RWPE1 (cell line): ENCODE data around the gene RNASE11.

Experiments
- CTCF ChIA-PET: fragments of 350-600 bp; sonication (Branson Sonifier 250); formaldehyde crosslinking; extraction: SDS; loops from one replicate; lab custom pipeline; 2021; lab: Yijun Ruan, JAX
- POLR2A ChIA-PET: fragments of 400-600 bp; formaldehyde crosslinking; extraction: SDS; loops from one replicate; lab custom pipeline; 2020; ENCODE audit warnings: antibody characterized with exemption; ENCODE audit not compliant: low non-redundant PET; lab: Yijun Ruan, JAX
- DNase-seq: peaks from one replicate; pipeline ENCODE4 v3.0.0; 2012; ENCODE audit warnings: low spot score
- H3K27ac ChIP-seq: fragments of 450-650 bp; 2 replicates; pipeline ENCODE4 v1.5.1; 2017
- TF ChIP-seq, protein P1 (sequence below): fragments of 450-650 bp; conservative IDR thresholded peaks from 2 replicates; pipeline ENCODE4 v1.5.1; 2017; ENCODE audit warnings: low read depth, mild to moderate bottlenecking

The RNASE11 gene

DNA sequence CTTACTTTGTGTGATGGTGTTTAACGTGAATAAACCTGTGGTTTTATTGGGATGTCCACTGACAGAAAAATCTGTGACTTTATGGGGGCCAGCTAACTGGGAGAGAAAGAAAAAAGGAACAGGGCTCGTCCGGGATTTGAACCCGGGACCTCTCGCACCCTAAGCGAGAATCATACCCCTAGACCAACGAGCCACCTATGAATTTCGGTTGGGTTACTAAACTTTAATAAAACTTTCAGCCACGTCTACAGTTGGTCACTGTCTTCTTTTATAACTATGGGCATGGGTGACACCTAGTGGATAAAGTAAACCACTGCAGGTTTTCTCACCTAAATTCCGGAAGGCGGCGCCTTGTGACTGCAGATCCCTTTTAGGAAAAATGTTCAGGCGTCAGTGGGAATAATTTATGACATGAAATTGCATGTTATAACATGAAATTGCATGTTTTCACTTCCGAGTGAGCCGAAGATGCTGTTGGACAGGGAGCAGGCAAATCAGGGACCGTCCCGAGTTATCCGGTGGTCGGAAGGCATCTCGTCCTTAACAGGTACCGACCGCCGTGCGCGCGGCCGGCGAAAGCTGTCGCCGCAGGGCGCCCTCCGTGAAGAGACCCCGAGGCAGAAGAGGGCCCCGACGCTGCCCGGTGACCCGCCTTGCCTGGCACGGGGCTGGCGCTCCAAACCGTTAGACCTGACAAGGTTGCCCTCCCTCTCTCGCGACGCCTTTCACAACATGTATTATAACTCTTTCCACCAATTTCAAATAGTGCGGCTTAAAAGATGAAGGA, 21.6 kb upstream of the RNASE11 start:
- DNase-seq, result peak; percentile 76
- TF ChIP-seq, protein P1, sequence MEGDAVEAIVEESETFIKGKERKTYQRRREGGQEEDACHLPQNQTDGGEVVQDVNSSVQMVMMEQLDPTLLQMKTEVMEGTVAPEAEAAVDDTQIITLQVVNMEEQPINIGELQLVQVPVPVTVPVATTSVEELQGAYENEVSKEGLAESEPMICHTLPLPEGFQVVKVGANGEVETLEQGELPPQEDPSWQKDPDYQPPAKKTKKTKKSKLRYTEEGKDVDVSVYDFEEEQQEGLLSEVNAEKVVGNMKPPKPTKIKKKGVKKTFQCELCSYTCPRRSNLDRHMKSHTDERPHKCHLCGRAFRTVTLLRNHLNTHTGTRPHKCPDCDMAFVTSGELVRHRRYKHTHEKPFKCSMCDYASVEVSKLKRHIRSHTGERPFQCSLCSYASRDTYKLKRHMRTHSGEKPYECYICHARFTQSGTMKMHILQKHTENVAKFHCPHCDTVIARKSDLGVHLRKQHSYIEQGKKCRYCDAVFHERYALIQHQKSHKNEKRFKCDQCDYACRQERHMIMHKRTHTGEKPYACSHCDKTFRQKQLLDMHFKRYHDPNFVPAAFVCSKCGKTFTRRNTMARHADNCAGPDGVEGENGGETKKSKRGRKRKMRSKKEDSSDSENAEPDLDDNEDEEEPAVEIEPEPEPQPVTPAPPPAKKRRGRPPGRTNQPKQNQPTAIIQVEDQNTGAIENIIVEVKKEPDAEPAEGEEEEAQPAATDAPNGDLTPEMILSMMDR, result peak; percentile 88
- POLR2A ChIA-PET, result no interaction called here
- peak overlapping the region; percentile 72 for H3K27ac ChIP-seq
- CTCF ChIA-PET, result interaction anchor here (0.6 to 1.6 kb wide), 13 partner anchors 9 to 281 kb away, joined by 3 to 6 read pairs (median 3); partner anchors contain the start of gene TEP1

DNA sequence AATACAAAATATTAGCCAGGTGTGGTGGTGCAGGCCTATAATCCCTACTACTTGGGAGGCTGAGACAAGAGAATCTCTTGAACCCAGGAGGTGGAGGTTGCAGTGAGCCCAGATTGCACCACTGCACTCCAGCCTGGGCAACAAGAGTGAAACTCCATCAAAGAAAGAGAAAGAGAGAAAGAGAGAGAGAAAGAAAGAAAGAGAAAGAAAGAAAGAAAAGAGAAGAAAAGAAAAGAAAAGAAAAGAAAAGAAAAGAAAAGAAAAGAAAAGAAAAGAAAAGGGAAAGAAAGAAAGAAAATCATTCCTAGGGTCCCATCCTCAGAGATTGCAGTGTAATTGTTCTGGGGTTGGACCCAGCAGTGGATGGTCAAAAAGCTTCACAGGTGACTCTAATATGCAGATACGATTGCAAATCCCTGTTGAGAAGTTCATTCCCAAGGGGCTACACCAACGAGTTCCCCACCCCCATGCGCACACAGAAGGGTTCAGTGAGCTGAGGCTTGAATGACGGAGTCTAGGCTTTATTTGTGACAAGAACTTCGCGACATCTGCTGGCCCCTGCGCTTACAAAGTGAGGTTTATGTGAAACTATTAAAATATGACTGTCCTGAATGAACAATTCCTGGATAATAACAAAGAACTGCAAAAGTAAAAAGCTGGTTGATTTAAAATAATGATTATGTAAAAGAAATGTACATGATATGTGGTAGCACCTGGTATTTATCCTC, 20.7 kb upstream of the RNASE11 start:
- DNase-seq, result no peak
- POLR2A ChIA-PET, result no interaction called here
- CTCF ChIA-PET, result interaction anchor here (0.6 to 1.6 kb wide), 7 partner anchors 8 to 537 kb away, joined by 3 to 5 read pairs (median 3); partner anchors contain the start of gene TEP1
- no peak overlapping the region for H3K27ac ChIP-seq
- TF ChIP-seq, protein P1, result no peak

DNA sequence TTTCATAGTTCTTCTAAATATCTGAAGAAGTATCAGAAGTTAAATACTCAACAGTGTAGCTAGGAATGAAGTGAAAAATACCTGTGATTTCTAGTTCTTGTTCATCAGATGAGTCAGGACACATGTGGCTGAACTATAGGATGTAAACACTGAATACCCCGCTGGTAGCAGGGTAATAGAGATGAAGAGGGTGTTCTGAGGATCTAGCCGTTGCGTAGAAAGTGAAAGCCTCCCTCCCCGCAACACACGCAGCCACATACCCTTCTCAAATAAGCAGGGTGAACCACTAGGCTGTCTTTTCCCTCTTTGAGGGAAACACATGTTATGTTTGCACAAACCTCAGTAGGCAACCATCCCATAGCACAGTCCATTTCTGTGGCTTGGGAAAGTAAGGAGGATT, 19.8 kb upstream of the RNASE11 start:
- TF ChIP-seq, protein P1, result no peak
- POLR2A ChIA-PET, result interaction anchor here (0.5 kb wide), 1 partner anchor 685 kb away, joined by 5 read pairs; no protein-coding TSS in a partner anchor

DNA sequence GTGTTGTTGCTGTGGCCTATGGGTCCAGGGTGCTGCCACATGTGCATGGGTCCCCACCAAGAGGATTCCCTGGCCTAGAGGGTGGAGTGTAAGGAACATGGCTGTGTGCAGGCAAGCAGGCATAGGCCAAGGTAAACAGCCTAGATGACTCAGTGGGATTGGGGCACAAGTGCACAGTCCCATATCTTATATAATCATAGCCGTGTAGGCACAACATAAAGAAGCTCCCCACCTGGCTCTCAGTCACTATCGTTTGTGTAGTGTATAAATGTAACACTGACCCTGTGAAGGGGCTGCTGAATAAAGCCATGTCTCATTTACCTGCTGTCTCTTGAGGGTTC, 19.1 kb upstream of the RNASE11 start:
- no peak for DNase-seq
- POLR2A ChIA-PET, result no interaction called here
- no peak overlapping the region for H3K27ac ChIP-seq
- TF ChIP-seq, protein P1, result no peak
- CTCF ChIA-PET, result interaction anchor here (0.7 to 1.1 kb wide), 3 partner anchors 84 to 193 kb away, joined by 3 to 5 read pairs (median 3); no protein-coding TSS in a partner anchor

More for the DNA sequence above, 19.8 kb upstream of the RNASE11 start:
- H3K27ac ChIP-seq, result no peak overlapping the region
- CTCF ChIA-PET, result interaction anchor here (1.1 kb wide), 2 partner anchors 83 to 137 kb away, joined by 3 to 5 read pairs; no protein-coding TSS in a partner anchor
- no peak for DNase-seq

DNA sequence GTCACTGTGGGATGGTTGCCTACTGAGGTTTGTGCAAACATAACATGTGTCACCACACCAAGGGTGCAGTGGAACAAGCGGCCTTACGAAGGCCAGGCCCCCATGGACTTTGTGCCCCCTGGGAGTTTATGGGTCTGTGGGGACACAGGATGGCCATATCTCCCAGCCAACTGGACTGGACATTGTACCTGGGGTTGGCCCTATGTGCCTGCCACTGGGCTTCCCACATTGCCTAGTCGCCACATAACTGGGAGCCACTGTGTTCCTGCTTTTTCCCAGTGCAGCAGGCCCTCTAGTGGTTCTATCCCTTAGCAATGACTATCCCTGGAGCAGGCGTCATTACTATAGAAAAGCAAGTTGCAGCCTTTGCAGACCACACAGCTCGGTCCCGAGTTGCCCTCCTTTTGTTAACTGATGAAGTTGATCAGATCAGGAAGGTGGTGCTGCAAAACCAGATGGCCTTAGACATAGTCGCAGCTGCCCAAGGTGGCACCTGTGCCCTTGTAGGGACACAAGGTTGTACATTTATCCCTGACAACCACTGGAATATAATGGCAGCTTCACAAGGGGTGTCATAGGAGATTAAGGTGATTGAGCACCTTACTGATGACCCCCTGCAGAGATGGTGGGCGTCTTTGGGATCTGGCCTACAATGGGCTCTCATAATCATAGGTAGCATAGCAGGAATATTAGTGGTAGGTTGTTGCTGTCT, 18.5 kb upstream of the RNASE11 start:
- DNase-seq, result no peak
- POLR2A ChIA-PET, result no interaction called here
- H3K27ac ChIP-seq, result no peak overlapping the region
- CTCF ChIA-PET, result interaction anchor here (0.7 to 1.1 kb wide), 2 partner anchors 136 to 192 kb away, joined by 3 to 5 read pairs; no protein-coding TSS in a partner anchor
- TF ChIP-seq, protein P1, result peak; percentile 36
